NCI-H1048 (cell line): Measurements from ENCODE around the gene COMMD1.
"Not testable (repeated sequence)": the region's sequence is repeated elsewhere in the genome, so short reads cannot be mapped to it uniquely, and the experiment has no call there.

Source experiments
- DNase-seq: peaks from one replicate; lab custom pipeline; 2025; lab: John Stamatoyannopoulos, UW

The COMMD1 gene

DNA sequence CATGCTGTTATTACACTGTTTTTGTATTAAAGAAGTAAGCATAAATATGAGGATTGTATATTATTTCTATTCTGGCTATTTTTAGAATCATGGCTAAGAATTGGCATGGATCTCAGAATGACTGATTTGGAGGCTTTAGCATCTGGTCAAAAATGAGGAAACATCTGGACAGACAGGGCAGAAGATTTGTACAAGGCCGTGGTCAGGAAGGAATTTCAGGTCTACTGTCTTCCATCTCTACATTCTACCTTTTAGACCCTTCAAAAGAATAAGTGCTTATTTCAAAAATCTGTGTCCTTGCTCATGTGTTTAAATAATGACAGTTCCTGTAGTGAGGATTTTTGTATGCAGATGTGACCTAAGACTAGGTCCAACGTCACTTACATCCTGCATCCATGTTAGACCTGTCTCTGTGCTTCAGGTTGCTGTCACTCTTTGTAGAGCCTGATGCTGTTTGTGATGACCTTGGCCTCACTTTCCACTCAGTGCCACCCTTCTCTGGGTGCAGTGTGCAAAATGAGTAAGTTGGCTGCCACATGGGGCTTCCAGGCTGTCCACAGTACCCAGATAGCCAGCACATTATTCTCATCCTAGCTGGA lies 235.8 kb downstream of the COMMD1 start:
- no peak for DNase-seq

DNA sequence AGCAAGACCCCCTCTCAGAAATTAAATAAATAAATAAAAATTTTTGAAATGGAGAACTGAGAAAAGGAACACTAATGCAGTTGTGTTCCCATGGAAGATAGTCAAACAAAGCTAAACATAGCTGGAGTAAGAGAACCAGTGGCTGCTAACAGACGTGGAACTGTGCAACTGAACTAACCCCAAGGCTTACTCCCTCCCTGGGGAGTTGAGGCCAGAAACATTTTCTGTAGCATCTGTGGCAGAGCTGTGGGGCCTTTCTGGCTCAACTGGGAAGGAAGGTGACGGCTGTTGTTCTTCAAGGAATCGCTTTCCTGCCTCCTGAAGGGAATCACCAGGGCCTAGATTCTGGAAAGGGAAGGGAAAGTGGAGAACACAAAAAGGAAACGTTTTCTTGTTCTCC lies 236.6 kb downstream of the COMMD1 start:
- DNase-seq: no peak

DNA sequence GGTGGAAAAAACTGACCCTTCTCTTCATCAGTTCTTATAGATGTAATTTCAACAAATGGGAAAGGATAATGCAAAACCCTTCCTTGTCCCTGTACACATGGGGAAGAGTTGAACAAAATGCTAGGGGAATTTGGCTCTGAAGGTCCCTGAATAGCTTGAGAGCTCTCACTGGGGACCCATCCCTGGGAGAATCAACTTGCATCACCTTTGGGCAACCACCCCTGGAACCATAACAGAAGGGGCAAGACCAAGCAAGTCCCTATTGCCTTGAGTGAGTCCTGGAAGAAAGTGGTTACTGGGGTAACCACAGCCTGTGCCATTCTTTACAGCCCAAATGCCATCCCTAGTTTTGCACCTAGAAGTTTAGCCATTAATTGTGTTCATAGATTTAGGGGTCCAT lies 238.2 kb downstream of the COMMD1 start:
- DNase-seq: no peak

DNA sequence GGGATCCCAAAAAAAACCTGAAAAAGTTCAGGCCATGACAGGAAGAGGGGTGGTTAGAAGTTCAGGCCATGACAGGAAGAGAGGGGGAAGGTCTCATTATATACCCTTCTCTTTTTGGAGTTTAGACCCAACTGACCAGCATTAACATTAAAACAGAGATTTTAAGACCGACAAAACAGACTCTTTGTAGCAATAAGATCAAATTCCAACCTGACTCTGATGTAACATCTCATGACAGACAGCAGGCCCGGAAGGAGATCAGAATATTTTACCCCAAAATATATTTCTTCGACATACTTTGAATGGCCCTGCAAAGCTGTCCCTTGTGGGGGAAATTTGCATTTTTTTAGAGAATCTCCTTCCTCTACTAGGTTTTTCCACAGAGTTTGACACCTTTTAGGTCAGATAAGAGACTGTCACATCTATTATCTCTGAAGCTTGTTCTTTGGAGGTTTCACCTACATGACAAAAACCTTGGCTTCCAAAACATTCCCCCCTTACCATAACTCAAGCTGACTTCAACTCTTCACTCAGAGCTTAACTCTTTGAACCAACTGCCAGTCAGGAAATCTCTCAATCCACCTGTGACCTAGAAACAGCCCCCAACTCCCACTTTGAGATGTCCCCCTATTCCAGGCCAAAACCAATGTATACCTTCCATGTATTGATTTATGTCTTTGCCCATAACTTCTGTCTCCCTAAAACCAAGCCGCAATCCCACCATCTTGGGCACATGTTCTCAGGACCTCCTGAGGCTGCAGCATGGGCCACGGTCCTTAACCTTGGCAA lies 239.4 kb downstream of the COMMD1 start:
- no peak for DNase-seq

DNA sequence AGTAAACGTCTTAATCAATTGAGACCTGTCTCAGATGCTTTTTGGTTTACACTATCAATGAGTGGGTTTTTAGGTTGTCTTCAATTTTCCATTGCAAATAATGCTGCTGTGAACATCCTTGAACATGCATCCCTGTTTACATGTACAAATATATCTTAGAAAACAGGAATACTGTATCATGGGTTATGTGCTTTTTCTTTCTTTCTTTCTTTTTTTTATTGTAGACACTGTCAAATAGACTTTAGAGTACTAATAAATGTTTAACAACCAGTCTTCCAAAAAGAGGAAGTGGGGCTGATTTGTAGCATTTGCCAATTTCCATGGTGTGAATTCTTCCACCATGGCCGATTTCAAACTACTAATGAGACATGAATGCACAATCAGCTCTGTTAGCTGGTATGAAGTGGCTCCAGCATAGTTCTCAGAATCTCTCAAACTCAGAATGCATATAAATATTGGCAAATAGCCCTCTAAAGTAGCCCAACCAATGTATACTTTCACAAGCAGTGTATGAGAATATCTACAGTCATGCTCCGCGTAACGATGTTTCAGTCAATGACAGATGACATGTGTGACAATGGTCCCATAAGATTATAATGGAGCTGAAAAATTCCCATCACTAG lies 240.1 kb downstream of the COMMD1 start:
- no peak for DNase-seq

DNA sequence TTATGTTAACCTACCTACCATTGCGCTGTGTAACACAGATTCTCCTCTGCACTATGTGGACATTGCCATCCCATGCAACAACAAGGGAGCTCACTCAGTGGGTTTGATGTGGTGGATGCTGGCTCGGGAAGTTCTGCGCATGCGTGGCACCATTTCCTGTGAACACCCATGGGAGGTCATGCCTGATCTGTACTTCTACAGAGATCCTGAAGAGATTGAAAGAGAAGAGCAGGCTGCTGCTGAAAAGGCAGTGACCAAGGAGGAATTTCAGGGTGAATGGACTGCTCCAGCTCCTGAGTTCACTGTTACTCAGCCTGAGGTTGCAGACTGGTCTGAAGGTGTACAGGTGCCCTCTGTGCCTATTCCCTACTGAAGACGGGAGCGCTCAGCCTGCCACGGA lies 241.3 kb downstream of the COMMD1 start:
- DNase-seq: not testable (repeated sequence)

DNA sequence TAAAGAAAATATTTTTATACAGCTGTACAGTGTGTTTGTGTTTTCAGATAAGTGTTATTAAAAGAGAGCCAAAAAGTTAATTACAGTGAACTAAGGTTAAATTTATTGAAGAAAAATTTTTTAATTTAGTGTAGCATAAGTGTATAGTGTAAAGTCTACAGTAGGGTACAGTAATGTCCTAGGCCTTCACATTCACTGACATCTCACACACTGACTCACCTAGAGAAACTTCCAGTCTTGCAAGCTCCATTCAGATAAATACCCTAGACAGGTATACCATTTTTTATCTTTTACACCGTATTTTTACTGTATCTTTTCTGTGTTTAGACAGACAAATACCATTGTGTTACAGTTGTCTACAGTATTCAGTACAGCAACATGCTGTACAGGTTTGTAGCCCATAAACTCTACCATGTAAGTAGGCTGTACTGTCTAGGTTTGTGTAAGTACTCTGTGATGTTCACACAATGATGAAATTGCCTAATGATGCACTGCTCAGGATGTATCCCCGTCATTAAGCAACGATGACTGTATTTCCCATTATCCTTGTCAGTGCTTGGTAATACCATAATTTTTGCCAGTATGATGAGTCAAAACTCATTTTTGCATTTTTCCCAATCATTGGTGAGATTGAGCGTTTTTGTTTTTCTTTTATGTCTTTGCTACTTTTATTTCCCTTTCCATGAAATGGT lies 242.3 kb downstream of the COMMD1 start:
- no peak for DNase-seq

DNA sequence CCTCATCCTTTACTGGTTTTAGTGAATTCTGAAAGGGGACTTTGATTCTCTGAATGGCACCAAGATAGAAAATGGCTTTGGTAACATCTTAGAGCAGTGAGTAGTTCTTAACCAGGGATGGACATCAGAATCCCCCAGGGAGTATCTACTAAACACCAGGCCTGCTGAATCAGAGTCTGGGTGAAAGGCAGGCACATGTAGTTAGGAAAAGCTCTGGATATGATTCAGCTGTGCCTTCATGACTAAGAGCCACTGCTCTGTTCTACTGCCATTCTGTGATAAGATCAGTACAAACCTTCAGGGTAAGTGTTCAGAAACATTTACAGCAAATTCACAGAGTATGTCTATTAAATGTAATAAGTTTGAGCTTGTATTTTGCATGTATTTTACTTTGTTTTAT lies 244.2 kb downstream of the COMMD1 start:
- DNase-seq: no peak

DNA sequence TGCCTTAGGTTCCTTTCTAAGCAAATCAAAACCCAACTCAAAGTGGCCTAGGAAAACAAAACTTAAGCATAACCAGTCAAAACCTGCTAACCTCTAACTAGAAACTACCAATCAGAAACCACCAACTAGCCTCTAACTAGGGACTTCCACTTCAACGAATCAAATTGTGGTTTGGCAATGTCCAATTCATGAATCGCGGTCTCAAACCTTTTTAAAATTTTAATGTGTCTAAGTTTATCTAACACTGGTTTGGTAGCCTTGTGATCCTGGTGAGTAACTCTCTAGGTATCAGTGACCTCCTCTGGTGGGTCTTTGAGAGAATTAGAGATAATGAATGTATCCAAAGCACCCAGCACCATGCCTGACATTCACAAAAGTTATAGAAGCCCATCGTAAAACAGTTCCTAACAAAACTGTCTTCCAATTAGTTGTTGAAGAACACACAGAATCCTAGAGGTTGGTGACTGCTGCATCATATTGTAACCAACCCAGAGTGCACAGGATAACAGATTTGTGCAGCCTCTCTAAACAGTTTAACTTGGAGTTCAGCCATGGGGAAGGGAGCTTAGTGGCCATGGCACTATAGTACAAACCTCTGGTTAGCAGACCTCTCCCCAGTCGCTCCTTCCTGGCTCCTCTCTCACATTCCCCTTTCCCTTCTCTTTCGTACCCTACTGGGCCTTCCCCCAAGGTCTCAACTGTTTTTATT lies 245.3 kb downstream of the COMMD1 start:
- DNase-seq: no peak

DNA sequence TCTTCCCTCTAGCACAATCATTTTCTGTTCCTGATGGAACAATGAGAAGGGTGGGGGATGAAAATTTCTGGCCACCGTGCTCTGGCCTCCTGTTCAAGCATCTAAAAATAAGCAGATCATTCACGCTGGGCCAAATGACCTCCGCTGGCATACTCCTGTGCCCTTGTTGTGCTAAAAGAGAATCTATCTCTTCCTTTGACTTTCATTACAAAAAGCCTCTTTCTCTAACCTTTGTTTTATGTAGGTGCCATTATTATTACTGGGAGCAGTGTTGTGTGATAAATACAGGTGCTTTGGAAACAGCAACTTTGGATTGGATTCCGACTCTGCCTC lies 245.8 kb downstream of the COMMD1 start:
- no peak for DNase-seq

DNA sequence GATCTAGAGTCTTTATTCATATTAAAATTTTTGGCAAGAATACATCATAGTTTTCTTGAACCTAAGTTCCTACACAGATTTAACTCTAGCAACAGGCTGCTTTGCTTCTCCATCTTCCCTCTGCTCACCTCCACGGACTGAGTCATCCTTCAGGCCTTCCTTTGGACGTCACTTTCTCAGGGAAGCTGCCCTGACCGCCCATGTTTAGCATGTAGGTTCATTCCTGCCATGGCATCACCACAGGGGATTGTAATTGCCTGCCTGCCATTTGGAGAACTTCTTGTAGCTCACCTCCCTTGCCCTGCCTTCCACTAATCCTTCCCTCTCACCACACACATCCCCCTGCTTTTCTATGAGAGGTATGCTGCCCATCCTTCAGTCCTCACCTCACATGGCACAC lies 246.5 kb downstream of the COMMD1 start:
- DNase-seq: no peak

DNA sequence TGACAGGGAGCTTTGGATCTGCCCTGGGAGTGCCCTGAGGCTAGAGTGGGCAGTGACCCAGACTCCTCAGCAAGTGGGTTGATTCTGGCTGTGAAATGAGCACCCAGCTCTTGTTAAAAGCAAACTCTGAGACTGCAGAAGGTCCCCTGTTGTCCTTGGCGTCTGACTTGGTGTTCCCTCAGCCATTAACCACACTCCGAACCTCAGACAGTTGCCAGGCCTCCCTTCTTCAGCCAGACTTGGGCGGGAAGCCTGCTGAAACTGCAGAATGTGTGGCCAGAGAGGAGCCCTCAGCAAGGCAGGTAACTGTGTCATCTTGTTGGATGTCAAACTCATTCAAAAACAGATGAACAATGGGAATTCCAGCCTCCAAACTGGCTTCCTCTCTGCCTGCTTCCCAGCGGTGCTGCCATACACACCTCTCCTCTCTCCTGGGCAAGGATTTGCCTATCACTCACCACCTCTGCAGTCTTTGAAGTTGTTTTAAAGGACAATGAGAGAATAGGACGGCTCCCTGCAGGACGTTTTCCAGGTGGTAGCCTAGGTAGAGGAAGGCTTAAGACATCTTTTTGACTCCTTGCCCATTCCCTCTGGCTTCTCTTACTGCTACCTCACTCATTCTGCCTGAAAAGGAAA lies 251.5 kb downstream of the COMMD1 start:
- DNase-seq: no peak

DNA sequence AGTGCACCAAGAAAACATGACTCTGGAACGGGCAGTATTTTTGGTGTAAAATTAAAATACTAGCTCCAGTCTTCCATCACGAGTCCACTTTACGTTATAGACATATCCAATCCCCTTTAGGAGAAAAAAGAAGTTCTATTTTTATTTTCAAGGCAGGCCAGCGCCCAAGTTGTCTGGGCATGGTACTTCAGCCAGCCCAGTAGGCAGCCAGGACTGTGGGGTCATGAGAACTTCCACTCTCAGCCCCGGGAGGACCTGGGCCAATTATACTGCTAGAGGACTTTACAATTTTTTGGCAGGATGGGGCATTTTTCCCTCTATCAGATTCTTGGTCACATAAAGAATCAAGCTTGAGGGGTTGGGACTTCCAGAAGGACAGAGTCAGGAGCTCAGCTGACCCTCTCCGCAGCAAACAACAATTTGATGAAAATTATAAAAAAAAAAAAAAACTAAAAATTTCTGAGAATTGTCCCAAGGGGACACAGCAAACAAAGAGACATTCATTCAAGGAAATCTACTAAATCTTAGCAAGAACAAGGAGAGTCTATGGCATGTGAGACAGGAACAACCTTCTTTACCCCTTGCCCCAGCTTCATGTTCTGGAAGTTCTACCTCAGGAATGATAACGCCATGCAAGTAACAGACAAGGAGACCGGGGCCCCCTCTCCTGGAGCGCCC lies 253.1 kb downstream of the COMMD1 start:
- no peak for DNase-seq

DNA sequence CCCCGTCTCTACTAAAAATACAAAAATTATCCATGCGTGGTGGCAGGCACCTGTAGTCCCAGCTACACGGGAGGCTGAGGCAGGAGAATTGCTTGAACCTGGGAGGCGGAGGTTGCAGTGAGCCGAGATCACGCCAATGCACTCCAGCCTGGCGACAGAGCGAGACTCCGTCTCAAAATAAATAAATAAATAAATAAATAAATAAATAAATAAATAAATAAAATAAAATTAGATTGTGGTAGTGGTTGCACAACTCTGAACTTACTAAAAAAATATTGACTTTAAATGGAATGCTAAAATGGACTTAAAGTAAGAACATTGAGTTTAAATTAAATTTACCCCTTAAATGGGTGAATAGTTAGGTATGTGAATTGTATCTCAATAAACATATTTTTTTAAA lies 255.2 kb downstream of the COMMD1 start:
- not testable (repeated sequence) for DNase-seq

DNA sequence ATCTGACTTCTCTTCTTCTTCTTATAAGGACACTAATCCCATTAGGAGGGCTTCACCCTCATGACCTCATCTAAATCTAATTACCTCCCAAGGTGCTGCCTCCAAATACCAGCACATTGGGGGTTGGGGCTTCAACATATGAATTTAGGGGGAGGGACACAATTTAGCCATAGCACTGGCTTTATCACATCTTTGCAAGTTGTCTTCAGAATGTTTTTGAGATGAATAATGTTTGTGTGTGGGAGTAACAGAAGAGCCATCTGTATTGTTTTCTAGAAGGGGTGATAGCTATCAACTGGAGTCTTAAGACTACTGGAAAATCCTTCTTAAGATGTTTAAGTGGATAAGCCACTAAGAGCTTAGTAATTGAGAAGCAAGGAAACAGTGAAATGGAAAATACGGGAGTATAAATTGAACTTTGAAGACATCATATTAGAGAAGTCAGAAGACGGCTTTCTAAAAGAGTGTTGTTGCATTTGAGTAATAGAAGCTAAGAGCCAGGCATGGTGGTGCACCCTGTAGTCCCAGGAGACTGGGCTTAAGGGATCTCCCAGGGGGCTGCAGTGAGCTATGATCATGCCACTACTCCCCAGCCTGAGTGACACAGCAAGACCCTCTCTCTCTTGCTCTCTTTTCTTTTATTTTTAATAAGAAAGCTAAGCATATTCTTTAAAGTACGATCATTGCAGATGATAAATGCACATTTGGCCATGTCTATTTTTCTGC lies 257.8 kb downstream of the COMMD1 start:
- DNase-seq: no peak

DNA sequence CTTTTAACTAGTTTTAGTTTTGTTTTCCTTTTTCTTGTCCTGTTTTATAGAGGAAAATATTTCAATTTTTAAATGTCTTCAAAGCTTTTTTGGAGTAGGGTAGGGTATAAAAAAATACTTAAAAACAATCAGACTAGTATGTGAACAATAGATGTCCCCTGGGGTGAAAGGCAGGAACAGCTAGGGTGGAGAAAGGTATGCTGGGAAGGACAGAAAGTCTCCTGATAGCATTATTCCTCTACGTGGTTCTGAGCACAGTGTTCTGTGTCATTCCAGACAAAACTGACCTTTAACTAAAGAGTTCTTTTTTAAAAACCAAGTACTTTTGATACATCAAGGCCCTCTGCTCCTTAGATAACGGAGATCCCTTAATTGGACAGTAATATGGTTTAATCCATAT lies 258.4 kb downstream of the COMMD1 start:
- no peak for DNase-seq

DNA sequence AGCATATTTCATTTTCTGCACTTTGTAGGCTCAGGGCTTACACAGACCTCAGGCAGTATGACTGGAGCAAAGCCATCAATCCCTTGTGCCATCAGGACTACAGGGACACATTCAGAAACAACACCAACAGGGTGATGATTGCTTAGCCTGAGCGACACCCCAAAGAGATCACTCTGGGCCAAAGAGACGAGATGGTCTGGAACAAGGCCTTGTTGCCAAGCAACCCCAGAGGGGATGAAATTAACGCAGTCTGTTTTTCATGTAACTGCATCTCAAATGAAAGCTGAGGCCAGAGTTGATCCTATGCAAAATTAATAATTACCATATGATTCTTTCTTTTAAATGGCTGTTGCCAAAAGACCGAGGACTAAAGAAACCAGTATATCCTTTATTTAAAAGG lies 270.3 kb downstream of the COMMD1 start:
- peak; percentile 43 for DNase-seq

DNA sequence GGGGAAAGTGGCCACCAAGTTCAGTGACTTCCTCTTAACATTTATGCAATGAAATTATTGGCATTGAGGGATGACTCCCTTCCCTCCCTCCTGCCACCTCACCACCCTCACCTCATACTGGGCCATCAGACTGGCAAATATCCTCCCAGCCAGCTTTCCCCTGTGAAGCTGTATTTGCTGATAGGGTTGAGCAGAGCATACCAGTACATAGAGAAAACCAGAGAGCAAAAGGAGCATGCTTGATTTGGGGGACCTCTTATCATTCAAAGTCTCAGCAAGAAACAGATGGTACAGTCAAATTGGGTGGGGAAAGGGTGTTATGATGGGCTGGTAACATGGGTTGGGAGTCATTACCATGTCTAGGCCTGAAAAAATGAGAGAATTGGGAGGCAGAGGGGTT lies 271.3 kb downstream of the COMMD1 start:
- DNase-seq: no peak

DNA sequence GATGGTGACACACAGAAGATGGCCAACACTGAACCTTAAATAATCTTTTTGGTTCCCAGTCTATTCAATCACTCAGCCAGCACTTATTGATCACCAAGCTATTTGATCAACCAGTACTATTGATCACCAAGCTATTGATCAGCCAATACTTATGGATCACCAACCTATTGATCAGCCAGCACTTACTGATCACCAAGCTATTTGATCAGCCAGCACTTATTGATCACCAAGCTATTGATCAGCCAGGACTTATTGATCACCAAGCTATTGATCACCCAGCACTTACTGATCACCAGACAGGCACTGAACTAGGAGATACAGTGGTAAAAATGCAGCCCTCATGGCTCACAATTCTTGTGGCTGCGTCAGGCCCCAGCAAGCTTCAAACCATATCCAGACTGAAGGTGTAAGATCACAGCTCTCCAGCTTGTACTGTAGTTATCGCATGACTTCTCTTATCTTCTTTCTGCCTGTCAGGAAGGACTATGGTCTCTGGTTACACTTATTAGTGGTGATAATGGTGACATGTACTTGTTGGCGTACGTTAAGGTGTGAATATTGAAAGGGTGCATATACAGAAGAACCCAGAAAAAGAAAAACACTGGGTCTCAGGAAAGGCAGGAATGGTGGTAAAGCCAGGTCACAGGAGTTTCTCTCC lies 272.0 kb downstream of the COMMD1 start:
- DNase-seq: no peak

DNA sequence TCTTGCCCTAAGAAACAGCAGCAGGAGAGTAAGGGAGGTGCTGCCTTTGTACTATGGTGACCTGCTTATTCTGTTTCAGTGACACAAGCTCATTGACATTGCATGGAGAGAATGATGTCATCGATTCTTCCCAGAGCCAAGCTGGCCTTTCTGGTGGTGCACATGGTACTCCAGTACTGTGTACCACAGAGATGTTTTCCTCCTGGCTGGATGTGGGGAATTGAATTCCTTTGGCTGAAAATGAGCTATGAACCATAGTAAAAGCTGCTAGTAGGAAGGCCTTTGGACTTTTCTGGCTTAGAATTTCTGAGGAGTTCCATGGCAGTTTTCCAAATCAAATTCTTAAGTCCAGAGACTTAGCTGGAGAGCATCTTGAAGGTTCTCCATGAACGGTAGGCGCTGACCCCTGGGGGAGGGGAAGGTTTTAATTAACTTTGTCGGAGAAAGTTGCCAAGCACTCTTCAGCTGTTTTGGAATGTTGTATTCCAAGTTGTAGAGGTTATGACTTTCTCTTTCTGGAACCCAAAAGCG lies 273.3 kb downstream of the COMMD1 start:
- DNase-seq: no peak
